Measurements from ENCODE around the gene IGF1R. TPM values are rescaled to one million over a fixed set of nuclear protein-coding genes. Genes with fewer than 3 reads are reported as not detected.

IGF1R gene
- total and polyA plus RNA-seq, 2 of the 13 experiments (the other 11 are each of a cell fraction or from before 2014, with no cell fraction given), result 15.9 to 18.4 TPM

GRCh38 chr15:98771541-98771940 lies 123.2 kb downstream of the IGF1R start:
- FAIRE-seq, result no peak
- TF ChIP-seq CTCF (CRISPR knock-in tag; IDR thresholded peaks at IDR 0.05) (0 out of 2 replicates have a peak, but pooled peaks have one; percentile 8), ZBTB25 (CRISPR knock-in tag; IDR thresholded peaks at IDR 0.05) (no peak)
- Histone ChIP-seq H3K9me3 (ENCODE audit: low read length) (no peaks in the 10 kb centered on the region), H3K4me2 (ENCODE audit: low read depth, low read length) (no peak overlapping the region), H3K36me3 (replicated peaks in 1 of 2; ENCODE audit: control insufficient read depth in 1 of 2, insufficient read depth in 2 of 2, low read length in 2 of 2) (no peaks in the 10 kb centered on the region), H3K27ac (ENCODE audit: extremely low read length, insufficient read depth, low read length) (no peak overlapping the region), H3K79me2 (ENCODE audit: insufficient read depth, low read length) (peaks cover 83% of the 10 kb centered on the region), H3K9ac (ENCODE audit: insufficient read depth, low read depth, low read length) (no peak overlapping the region), H3K27me3 (ENCODE audit: control insufficient read depth in 1 of 2, insufficient read depth in 2 of 2, low read length in 2 of 2) (no peaks in the 10 kb centered on the region), H3K4me3 (replicated peaks in 1 of 3; ENCODE audit: insufficient read depth in 1 of 3, low read depth in 2 of 3, low read length in 3 of 3) (no peak overlapping the region), H4K20me1 (ENCODE audit: insufficient read depth, low read length) (peaks cover 56% of the 10 kb centered on the region), H2AFZ (ENCODE audit: low read length) (no peak overlapping the region), H3K4me1 (ENCODE audit: insufficient read depth, low read length) (peaks cover 61% of the 10 kb centered on the region)
- in situ Hi-C loops (cut with HindIII; ENCODE audit: extremely low pct_ligation_motif_present, low pct_unique_long_range_greater_than_20kb) (loop anchor here (10.0 kb wide), 1 partner anchor 117 kb away; no protein-coding TSS in a partner anchor), intact Hi-C loops (cut with micrococcal nuclease; ENCODE audit: unreplicated experiment) (loop anchor here (10.0 kb wide), 1 partner anchor 303 kb away; no protein-coding TSS in a partner anchor)
- no peak for DNase-seq (ENCODE audit: low spot score)
- peak; percentile 57; the same call in 2 of the 3 replicates for ATAC-seq
- 65% methylated on average over 4 of the region's 4 CpGs for WGBS (ENCODE audit: low lambda C conversion rate)
- POLR2A ChIA-PET, result interaction anchor here (1.6 kb wide), 1 partner anchor 100 kb away, joined by 4 read pairs; no protein-coding TSS in a partner anchor
- CTCF ChIA-PET (ENCODE audit: low intra/inter-chr PET ratio, low total read pairs), result no interaction called here
- BruUV-seq (replicated peaks), result no TSS peak

- Histone ChIP-seq H3K36me3 (replicated peaks in 1 of 2; ENCODE audit: control insufficient read depth in 1 of 2, insufficient read depth in 2 of 2, low read length in 2 of 2) (no peaks in the 10 kb centered on the region), H3K9me3 (ENCODE audit: low read length) (no peaks in the 10 kb centered on the region), H3K4me2 (ENCODE audit: low read depth, low read length) (no peak overlapping the region), H3K27me3 (ENCODE audit: control insufficient read depth in 1 of 2, insufficient read depth in 2 of 2, low read length in 2 of 2) (no peaks in the 10 kb centered on the region), H3K79me2 (ENCODE audit: insufficient read depth, low read length) (peaks cover 82% of the 10 kb centered on the region), H3K27ac (ENCODE audit: extremely low read length, insufficient read depth, low read length) (no peak overlapping the region), H3K9ac (ENCODE audit: insufficient read depth, low read depth, low read length) (no peak overlapping the region), H3K4me3 (replicated peaks in 1 of 3; ENCODE audit: insufficient read depth in 1 of 3, low read depth in 2 of 3, low read length in 3 of 3) (no peak overlapping the region), H2AFZ (ENCODE audit: low read length) (no peak overlapping the region), H3K4me1 (ENCODE audit: insufficient read depth, low read length) (peaks cover 74% of the 10 kb centered on the region), H4K20me1 (ENCODE audit: insufficient read depth, low read length) (peaks cover 62% of the 10 kb centered on the region)
- in situ Hi-C loops (cut with HindIII; ENCODE audit: extremely low pct_ligation_motif_present, low pct_unique_long_range_greater_than_20kb), result loop anchor here (10.0 kb wide), 1 partner anchor 118 kb away; no protein-coding TSS in a partner anchor
- WGBS (ENCODE audit: low lambda C conversion rate), result 94% methylated on average over 3 of the region's 3 CpGs
- no peak for DNase-seq (ENCODE audit: low spot score)
- BruUV-seq (replicated peaks), result no TSS peak
- intact Hi-C loops (cut with micrococcal nuclease; ENCODE audit: unreplicated experiment), result loop anchor here (10.0 kb wide), 1 partner anchor 302 kb away; no protein-coding TSS in a partner anchor
- ATAC-seq, result no peak
- no peak for FAIRE-seq
- ChIA-PET CTCF (ENCODE audit: low intra/inter-chr PET ratio, low total read pairs) (no interaction called here), POLR2A (no interaction called here)
- TF ChIP-seq ZNF576 (CRISPR knock-in tag; IDR thresholded peaks at IDR 0.05) (no peak), IRF9 (CRISPR knock-in tag; IDR thresholded peaks at IDR 0.05; ENCODE audit: borderline replicate concordance) (no peak), MZF1 (CRISPR knock-in tag; IDR thresholded peaks at IDR 0.05; ENCODE audit: borderline replicate concordance) (no peak), ZBTB3 (CRISPR knock-in tag; IDR thresholded peaks at IDR 0.05; ENCODE audit: borderline replicate concordance, low read depth) (no peak), ZNF124 (CRISPR knock-in tag; IDR thresholded peaks at IDR 0.05) (no peak), SPEN (CRISPR knock-in tag; IDR thresholded peaks at IDR 0.05; ENCODE audit: low read depth) (no peak), SRF (IDR thresholded peaks at IDR 0.05; ENCODE audit: low read depth, low read length) (no peak), FOXA3 (CRISPR knock-in tag; IDR thresholded peaks at IDR 0.05) (no peak), ZNF225 (CRISPR knock-in tag; IDR thresholded peaks at IDR 0.05) (no peak), ZBTB38 (CRISPR knock-in tag; IDR thresholded peaks at IDR 0.05) (no peak)
Measured at GRCh38 chr15:98772895-98773294, 124.6 kb downstream of the IGF1R start.
